Heart left ventricle (tissue), 13 donors: ENCODE measurements around the gene ARL8B.

ENCODE experiments used
- POLR2A ChIP-seq, 2 donors: fragments of 450-650 bp; IDR thresholded peaks; one replicate each; pipeline ENCODE4 v1.6.1; 2017; ENCODE audit warnings: antibody characterized with exemption in 2 of 2, mild to moderate bottlenecking in 2 of 2, moderate library complexity in 2 of 2
- TF ChIP-seq, protein P1 (sequence below), 12 donors: fragments of 200-600 bp; sonication (generic) in 4 of 12; IDR thresholded peaks; one replicate each; pipeline versions ENCODE4 v1.5.0 to v1.8.0; 2018 to 2022; ENCODE audit warnings: antibody characterized with exemption in 12 of 12, mild to moderate bottlenecking in 5 of 12
- donor health status: ischemic (EF 13 %, LVEDD 7.1; RV severe dilation, severe dysfunction).
- donor health status: DM: no; HTN: yes; CAD: no.
- donor health status: DM: no; HTN: no; CAD: no.
- donor health status: ischemic (EF 25% LVEDD 6.9; RV normal size, moderate dysfunction).
- donor health status: ischemic (EF 25% LVEDD 5.7; RV mildly dilated, moderate dysfunction).
- donor health status: ischemic (EF 35%, LVEDD 5.7; RV mildly dilated, moderate dysfunction).
- donor health status: nonischemic (EF 11% LVEDD 7.7; RV severe dilation, severe dysfunction).
- donor health status: DM: yes; HTN: yes; CAD: no.
- donor health status: PGD.
- donor health status: ischemic (EF 29% LVEDD 5.4; RV normal size, mild dysfunction).
- donor health status: nonischemic (EF 23%, LVEDD 6.1; RV moderate dilation, normal function).

DNA sequence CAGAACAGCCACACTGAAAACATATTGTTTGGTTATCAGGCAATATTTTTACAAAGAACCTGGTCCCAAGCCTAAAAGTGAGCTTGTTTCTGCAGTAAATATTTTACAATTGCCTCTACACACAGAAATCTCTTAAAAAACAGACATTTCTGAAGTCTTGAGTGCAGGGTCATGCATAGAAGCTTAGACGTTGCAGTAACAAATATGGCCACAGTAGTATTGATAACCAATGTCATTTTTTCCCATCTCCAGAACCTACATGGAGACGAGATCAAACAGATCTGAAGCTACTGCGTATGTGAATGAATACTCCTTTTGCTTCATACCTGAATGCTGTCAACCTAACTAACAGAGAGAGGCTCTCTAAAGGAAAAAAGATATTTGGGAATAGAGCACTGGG is 19.6 kb upstream of the ARL8B start:
- TF ChIP-seq, protein P1, sequence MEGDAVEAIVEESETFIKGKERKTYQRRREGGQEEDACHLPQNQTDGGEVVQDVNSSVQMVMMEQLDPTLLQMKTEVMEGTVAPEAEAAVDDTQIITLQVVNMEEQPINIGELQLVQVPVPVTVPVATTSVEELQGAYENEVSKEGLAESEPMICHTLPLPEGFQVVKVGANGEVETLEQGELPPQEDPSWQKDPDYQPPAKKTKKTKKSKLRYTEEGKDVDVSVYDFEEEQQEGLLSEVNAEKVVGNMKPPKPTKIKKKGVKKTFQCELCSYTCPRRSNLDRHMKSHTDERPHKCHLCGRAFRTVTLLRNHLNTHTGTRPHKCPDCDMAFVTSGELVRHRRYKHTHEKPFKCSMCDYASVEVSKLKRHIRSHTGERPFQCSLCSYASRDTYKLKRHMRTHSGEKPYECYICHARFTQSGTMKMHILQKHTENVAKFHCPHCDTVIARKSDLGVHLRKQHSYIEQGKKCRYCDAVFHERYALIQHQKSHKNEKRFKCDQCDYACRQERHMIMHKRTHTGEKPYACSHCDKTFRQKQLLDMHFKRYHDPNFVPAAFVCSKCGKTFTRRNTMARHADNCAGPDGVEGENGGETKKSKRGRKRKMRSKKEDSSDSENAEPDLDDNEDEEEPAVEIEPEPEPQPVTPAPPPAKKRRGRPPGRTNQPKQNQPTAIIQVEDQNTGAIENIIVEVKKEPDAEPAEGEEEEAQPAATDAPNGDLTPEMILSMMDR (IDR thresholded peaks at IDR 0.05), result no peak
- TF ChIP-seq POLR2A (IDR thresholded peaks at IDR 0.05), result no peak
